ENCODE results near the gene RAB26.
"Not testable (repeated sequence)": the region's sequence is repeated elsewhere in the genome, so short reads cannot be mapped to it uniquely, and the experiment has no call there.

Gene RAB26

DNA sequence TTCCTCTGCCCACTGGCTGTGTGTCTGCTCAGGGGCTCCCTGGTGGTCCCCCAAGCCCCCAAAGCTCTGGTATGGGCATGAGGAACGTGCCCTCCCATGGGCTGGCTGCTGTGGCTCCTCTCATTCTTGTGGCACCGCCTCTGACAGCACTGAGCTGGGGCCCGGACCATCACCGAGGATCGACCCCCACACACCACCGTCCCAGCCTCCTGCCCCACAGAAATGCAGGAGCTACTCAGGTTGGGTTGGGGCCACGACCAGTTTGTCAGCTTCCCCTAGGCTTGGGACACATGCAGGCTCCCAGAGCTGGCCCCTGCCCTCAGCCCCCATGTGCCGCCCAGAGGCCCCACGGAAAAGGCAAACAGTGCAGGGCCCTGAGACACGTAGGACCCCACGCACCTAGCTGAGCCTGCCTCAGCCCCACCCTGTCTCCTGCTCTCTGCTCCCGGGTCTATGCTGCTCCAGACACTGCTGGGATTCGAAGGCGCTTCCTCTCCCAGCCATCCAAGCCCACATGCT is 51.3 kb downstream of the RAB26 start:
- peaks cover 31% of the 10 kb centered on the region; the same call in 1 of the 2 replicates for H3K27me3 ChIP-seq (ENCODE audit: insufficient read depth, low read length)
- TF ChIP-seq EZH2 (IDR thresholded peaks at IDR 0.05; ENCODE audit: borderline replicate concordance, low read length) = no peak
- TF ChIP-seq, protein P1, sequence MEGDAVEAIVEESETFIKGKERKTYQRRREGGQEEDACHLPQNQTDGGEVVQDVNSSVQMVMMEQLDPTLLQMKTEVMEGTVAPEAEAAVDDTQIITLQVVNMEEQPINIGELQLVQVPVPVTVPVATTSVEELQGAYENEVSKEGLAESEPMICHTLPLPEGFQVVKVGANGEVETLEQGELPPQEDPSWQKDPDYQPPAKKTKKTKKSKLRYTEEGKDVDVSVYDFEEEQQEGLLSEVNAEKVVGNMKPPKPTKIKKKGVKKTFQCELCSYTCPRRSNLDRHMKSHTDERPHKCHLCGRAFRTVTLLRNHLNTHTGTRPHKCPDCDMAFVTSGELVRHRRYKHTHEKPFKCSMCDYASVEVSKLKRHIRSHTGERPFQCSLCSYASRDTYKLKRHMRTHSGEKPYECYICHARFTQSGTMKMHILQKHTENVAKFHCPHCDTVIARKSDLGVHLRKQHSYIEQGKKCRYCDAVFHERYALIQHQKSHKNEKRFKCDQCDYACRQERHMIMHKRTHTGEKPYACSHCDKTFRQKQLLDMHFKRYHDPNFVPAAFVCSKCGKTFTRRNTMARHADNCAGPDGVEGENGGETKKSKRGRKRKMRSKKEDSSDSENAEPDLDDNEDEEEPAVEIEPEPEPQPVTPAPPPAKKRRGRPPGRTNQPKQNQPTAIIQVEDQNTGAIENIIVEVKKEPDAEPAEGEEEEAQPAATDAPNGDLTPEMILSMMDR (IDR thresholded peaks at IDR 0.05; ENCODE audit: low read length) = no peak

DNA sequence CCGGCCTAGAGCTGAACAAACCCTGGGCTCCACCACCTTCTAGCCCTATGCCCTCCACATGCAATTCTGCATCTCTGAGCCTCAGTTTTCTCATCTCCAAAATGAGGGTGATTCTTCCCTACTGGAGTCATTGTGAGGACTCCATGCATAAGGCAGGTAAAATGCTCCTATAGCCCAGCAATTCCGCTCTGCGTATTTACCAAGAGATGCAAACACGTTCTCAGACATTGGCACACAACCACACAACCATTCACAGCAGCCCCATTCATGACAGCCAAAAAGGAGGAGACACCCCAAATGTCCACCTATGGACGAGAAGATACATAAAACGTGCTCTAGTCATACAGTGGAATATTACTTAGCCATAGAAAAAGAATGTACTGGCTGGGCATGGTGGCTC is 51.9 kb downstream of the RAB26 start:
- no peak overlapping the region for H3K9ac ChIP-seq (ENCODE audit: low read length)
- peaks cover 10% of the 10 kb centered on the region for H3K4me1 ChIP-seq (ENCODE audit: insufficient read depth, low read length, severe bottlenecking)
- H3F3A ChIP-seq (ENCODE audit: insufficient read depth, low read length) = no peaks in the 10 kb centered on the region
- no peaks in the 10 kb centered on the region for H3K79me2 ChIP-seq (ENCODE audit: insufficient read depth, low read length)
- H3K27ac ChIP-seq (ENCODE audit: low read depth, low read length, poor library complexity, severe bottlenecking) = no peak overlapping the region
- H2AFZ ChIP-seq (ENCODE audit: low read length) = no peak overlapping the region
- H3K9me3 ChIP-seq (ENCODE audit: low read length) = no peaks in the 10 kb centered on the region
- TF ChIP-seq, protein P1 (IDR thresholded peaks at IDR 0.05; ENCODE audit: low read length) = no peak
- no peaks in the 10 kb centered on the region for H3K9me2 ChIP-seq (ENCODE audit: low read depth, low read length)
- no peaks in the 10 kb centered on the region for H3K36me3 ChIP-seq (ENCODE audit: insufficient read depth, low read length)
- peaks cover 26% of the 10 kb centered on the region; the same call in 1 of the 2 replicates for H3K27me3 ChIP-seq (ENCODE audit: insufficient read depth, low read length)
- H3K4me3 ChIP-seq (ENCODE audit: low read depth, low read length, poor library complexity, severe bottlenecking) = no peak overlapping the region
- H3K4me2 ChIP-seq (ENCODE audit: low read length) = no peak overlapping the region
- H4K20me1 ChIP-seq (ENCODE audit: insufficient read depth, low read length) = no peaks in the 10 kb centered on the region

More for the DNA sequence above, 51.3 kb downstream of the RAB26 start:
- Histone ChIP-seq H3K9me3 (ENCODE audit: low read length) (no peaks in the 10 kb centered on the region), H3K4me3 (ENCODE audit: low read depth, low read length, poor library complexity, severe bottlenecking) (no peak overlapping the region), H3K27ac (ENCODE audit: low read depth, low read length, poor library complexity, severe bottlenecking) (no peak overlapping the region), H3K4me1 (ENCODE audit: insufficient read depth, low read length, severe bottlenecking) (peaks cover 6% of the 10 kb centered on the region), H2AFZ (ENCODE audit: low read length) (no peak overlapping the region), H4K20me1 (ENCODE audit: insufficient read depth, low read length) (no peaks in the 10 kb centered on the region), H3K79me2 (ENCODE audit: insufficient read depth, low read length) (no peaks in the 10 kb centered on the region), H3K4me2 (ENCODE audit: low read length) (no peak overlapping the region), H3K9me2 (ENCODE audit: low read depth, low read length) (no peaks in the 10 kb centered on the region), H3K36me3 (ENCODE audit: insufficient read depth, low read length) (no peaks in the 10 kb centered on the region), H3F3A (ENCODE audit: insufficient read depth, low read length) (no peaks in the 10 kb centered on the region), H3K9ac (ENCODE audit: low read length) (no peak overlapping the region)

DNA sequence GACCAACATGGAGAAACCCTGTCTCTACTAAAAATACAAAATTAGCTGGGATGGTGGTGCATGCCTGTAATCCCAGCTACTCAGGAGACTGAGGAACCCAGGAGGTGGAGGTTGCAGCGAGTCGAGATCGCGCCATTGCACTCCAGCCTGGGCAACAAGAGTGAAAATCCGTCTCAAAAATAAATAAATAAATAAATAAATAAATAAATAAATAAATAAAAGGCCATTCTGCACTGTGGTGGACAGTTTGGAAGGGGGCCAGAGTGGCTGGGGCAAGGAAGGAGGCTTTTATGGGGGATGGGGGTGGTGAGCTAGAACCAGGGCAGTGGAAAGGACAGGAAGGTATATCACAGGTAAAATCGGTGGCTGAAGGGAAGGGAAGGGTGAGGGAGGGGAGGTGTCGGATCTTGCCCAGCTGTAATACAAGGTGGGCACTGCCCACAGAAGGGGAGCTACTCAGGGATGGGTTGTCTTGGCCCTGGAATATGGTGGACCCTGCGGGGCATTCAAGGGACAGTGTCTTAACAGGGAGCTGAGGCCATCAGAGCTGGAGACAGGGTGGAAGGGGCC is 54.8 kb downstream of the RAB26 start:
- H3K9me3 ChIP-seq (ENCODE audit: low read length); H3K4me3 ChIP-seq (ENCODE audit: low read depth, low read length, poor library complexity, severe bottlenecking); H2AFZ ChIP-seq (ENCODE audit: low read length); H3K9ac ChIP-seq (ENCODE audit: low read length); H3K9me2 ChIP-seq (ENCODE audit: low read depth, low read length); H4K20me1 ChIP-seq (ENCODE audit: insufficient read depth, low read length); H3K27ac ChIP-seq (ENCODE audit: low read depth, low read length, poor library complexity, severe bottlenecking); H3K4me2 ChIP-seq (ENCODE audit: low read length); H3K79me2 ChIP-seq (ENCODE audit: insufficient read depth, low read length); H3F3A ChIP-seq (ENCODE audit: insufficient read depth, low read length): not testable (repeated sequence)
- Histone ChIP-seq H3K4me1 (ENCODE audit: insufficient read depth, low read length, severe bottlenecking) (peaks cover 22% of the 10 kb centered on the region), H3K27me3 (ENCODE audit: insufficient read depth, low read length) (peaks cover 12% of the 10 kb centered on the region; the same call in 1 of the 2 replicates), H3K36me3 (ENCODE audit: insufficient read depth, low read length) (peaks cover 16% of the 10 kb centered on the region; the same call in 1 of the 2 replicates)

All from OCI-LY1 (cell line).